GM21447 (cell line): ENCODE data around the gene LILRB1.
"Not testable (repeated sequence)": the region's sequence is repeated elsewhere in the genome, so short reads cannot be mapped to it uniquely, and the experiment has no call there.

ENCODE experiments used
- ATAC-seq: cut with Tn5 transposase; IDR thresholded peaks from one replicate; pipeline ENCODE4 v1.9.1; 2021; ENCODE audit not compliant: unreplicated experiment

LILRB1 gene

DNA sequence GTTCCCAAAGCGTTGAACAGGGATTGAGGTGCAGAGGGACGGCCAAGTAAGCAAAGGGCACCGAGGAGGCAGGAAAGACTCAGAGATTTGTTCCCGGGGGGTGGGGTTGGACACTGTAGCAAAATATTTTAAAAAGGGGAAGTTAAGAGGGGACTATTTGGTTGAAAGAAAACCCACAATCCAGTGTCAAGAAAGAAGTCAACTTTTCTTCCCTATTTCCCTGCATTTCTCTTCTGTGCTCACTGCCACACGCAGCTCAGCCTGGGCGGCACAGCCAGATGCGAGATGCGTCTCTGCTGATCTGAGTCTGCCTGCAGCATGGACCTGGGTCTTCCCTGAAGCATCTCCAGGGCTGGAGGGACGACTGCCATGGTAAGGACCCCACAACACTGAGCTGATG lies at the start of gene LILRB1:
TSS of gene LILRB1 (plus strand) at position 223 of the 400 bp plus-strand sequence. CDS start 590 bp downstream, outside the sequence.
- not testable (repeated sequence) for ATAC-seq

DNA sequence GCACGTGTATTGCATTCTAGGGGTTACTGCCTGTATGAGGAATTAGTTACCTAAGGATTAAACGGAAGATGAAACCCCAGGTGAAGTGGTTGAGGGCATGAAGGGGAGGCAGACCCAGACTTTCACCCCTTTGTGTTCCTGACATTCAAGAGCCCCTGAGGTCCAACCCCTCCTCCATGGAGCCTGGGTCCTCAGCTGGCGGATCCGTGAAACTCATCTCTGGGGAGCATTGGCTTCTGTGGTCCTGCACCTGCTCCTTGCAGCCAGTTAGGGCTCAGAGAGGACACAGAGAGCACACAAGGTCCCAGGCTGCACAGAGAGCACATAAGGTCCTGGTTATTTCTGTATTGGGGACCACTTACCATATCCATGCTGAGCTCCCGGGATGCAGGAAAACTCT lies 43.9 kb upstream of the LILRB1 start:
- ATAC-seq, result no peak

DNA sequence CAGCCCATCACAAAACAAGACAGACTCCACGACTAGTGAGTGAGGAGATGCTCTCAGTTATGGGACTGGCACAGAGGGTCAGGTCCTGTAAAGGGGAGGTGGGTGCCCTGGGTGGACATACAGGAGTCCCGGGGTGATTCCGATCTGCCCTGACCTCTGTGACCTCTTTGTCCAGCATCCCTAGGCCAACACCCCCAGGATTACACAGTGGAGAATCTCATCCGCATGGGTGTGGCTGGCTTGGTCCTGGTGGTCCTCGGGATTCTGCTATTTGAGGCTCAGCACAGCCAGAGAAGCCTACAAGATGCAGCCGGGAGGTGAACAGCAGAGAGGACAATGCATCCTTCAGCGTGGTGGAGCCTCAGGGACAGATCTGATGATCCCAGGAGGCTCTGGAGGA lies 43.3 kb upstream of the LILRB1 start:
- no peak for ATAC-seq

DNA sequence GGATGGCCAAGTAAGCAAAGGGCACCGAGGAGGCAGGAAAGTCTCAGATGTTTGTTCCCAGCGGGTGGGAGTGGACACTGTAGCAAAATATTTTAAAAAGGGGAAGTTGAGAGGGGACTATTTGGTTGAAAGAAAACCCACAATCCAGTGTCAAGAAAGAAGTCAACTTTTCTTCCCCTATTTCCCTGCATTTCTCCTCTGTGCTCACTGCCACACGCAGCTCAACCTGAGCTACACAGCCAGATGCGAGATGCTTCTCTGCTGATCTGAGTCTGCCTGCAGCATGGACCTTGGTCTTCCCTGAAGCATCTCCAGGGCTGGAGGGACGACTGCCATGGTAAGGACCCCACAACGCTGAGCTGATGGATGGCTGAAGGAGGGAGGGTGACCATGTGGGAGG lies 36.8 kb upstream of the LILRB1 start, which contains the start of gene LILRA1:
TSS of gene LILRA1 (plus strand) at position 188 of the 400 bp plus-strand sequence. CDS start 613 bp downstream, outside the sequence.
- not testable (repeated sequence) for ATAC-seq

DNA sequence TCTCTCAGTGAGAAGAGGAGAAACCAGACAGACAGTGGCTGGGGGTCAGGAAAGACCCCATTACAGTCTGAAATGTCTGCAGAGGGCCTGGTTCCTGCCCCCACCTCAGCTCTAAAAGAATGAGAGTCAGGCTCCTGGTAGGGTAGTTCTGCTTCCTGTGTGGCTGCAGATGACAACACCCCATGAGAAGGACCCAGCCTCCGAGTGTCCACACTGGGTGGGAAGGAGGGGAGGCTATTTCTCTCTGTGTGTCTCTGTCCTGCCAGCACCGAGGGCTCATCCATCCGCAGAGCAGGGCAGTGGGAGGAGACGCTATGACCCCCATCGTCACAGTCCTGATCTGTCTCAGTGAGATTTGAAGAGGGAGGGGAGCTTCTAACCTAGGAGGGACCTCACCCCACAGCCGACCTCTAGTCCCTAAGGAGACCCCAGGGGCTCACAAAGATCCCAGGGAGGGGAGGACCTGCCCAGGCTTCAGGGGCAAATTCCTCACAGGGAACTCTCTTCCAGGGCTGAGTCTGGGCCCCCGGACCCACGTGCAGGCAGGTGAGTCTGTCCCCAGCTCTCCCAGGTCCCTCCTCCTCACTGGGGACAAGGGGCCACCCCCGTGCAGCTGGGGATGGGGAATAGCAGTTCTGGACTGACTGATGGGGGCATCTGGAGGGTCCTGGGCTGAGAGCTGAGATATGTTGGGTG lies 36.2 kb upstream of the LILRB1 start:
- not testable (repeated sequence) for ATAC-seq

DNA sequence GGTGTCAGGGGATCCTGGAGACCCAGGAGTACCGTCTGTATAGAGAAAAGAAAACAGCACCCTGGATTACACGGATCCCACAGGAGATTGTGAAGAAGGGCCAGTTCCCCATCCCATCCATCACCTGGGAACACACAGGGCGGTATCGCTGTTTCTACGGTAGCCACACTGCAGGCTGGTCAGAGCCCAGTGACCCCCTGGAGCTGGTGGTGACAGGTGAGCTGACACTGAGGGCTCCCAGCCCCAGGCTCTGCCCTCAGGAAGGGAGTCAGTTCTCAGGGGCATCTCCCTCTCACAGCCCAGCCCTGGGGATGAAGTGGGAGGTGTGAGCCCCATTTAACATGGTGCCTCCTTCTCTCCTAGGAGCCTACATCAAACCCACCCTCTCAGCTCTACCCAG lies 35.5 kb upstream of the LILRB1 start:
- ATAC-seq, result no peak

DNA sequence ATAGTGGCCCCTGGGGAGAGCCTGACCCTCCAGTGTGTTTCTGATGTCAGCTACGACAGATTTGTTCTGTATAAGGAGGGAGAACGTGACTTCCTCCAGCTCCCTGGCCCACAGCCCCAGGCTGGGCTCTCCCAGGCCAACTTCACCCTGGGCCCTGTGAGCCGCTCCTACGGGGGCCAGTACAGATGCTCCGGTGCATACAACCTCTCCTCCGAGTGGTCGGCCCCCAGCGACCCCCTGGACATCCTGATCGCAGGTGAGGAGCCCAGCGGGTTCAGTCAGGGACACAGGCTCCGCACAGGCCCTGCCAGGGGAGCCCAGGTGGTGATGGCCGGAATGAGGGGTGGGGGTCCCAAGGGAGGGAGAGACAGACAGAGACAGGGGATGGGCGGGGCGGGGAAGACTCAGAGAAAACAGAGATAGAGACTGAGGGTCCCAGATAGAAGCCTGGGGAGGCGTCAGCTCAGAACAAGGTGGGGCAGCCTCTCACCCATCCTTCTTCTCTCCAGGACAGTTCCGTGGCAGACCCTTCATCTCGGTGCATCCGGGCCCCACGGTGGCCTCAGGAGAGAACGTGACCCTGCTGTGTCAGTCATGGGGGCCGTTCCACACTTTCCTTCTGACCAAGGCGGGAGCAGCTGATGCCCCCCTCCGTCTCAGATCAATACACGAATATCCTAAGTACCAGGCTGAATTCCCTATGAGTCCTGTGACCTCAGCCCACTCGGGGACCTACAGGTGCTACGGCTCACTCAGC lies 34.4 kb upstream of the LILRB1 start:
- not testable (repeated sequence) for ATAC-seq

DNA sequence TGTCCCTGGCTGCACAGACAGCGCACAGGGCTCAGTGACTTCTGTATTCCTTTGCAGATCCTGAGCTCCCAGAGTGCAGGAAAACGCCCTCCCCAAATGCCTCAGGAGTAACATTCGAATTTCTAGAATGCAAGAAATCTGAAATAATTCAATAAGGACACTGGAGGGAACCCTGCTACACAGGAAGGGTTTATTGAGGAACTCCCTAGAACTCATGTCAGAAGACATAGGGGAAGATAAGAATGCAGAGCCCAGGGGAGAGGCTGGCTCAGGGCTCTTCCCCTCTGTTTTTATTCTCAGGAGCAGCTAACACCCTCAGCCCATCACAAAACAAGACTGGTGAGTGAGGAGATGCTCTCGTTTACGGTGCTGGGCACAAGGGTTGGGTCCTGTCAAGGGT lies 30.1 kb upstream of the LILRB1 start:
- no peak for ATAC-seq

DNA sequence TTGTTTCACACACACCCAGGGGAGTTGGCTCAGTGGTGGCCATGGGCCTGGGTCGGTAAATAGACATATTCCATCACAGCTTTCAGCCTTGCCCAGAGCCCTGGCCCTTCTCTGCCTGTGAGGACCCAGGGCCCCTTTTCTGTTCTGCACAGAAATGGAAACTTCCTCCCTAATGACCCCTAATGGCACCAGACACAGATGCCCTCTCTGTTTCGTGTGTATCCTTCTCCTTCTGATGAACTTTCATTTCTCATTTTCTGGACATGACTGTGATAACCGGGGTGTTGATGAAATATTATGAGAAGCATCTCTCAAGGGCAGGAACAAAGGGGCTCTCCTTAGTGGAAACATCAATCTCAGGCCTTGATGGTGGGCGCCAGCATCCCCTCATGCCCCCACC lies 24.1 kb upstream of the LILRB1 start:
- ATAC-seq, result no peak

DNA sequence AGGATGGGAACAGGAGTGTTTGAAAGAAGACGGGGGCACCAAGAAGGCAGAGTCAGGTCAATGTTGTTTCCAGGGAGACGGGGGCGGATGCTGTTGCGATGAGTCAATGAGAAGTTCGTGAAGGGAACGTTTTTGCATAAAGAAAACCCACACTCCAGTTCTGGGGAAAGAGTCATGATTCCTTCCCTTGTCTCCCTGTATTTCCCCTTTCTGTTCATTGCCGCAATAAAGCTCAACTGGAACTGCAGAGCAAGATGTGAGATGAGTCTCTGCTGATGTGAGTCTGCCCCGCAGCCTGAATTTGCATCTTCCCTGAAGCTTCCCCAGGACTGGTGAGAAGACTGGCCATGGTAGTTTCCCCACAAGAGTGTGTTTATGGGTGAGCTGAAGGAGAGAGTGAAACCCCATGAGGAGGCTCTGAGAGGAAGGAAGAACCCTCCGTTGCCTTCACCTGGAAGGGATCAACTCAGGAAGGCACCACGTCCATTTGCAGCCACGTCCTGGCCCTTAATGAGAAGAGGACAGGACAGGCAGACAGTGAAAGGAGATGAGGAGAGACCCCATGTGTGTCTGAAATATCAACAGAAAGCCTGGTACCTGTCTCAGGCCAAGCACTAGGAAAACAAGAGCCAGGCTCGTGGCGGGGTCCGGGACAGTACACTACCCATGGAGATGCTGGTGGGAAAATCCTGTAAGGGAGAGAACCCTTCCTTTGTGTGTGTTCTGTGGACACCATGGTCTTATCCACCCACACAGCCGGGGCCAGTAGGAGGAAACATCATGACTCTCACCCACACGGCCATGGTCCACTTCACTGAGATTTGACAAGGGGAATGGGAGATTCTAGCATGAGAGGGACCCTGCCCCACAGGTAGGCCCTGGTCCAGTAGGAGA lies 23.1 kb upstream of the LILRB1 start:
- peak; percentile 59 for ATAC-seq

DNA sequence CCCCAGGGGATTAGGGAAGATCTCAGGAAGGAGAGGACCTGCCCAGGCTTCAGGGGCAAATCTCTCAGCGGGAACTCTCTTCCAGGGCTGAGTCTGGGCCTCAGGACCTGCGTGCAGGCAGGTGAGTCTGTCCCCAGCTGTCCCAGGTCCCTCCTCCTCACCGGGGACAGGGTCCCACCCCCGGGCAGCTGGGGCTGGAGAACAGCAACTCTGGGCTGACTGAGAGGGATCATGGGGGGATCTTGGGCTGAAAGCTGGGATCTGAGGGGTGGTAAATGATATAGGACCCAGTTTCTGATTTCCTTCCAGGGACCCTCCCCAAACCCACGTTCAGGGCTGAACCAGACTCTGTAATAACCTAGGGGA lies 22.5 kb upstream of the LILRB1 start:
- no peak for ATAC-seq

DNA sequence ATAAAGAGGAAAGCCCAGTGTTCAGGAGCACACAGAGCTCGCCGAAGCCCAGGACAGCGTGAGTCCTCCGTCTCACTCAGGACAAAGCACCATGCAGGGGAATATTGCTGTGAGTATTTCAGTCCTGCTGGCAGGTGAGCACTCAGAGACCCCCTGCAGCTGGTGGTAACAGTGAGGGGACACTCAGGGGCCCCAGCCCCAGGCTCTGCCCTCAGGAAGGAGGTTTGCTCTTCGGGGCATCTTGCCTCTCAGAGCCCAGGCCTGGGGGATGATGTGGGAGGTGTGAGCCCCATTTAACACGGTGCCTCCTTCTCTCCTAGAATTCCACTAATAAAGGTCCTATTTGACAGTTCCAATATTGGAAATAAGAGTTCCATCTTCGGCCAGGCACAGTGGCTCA lies 22.1 kb upstream of the LILRB1 start:
- ATAC-seq, result no peak

DNA sequence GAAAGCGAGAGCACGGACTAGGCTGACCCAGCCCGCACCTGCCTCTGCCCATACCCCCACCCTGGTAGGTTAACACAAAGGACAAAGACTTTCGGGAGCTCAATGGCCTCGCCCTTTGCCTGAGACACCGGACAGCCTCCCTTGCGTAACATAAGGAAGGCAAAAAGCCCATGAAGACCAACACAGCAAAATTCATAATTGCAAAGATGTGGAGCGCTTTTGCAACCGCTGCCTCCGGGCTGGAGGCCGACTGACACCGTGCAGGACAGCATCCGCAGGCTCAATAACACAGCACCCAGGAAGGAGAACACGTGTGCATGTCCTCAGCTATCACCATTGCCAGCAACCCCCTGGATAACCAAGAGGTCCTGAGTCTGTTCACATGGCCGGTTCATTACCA lies 21.5 kb upstream of the LILRB1 start:
- no peak for ATAC-seq

DNA sequence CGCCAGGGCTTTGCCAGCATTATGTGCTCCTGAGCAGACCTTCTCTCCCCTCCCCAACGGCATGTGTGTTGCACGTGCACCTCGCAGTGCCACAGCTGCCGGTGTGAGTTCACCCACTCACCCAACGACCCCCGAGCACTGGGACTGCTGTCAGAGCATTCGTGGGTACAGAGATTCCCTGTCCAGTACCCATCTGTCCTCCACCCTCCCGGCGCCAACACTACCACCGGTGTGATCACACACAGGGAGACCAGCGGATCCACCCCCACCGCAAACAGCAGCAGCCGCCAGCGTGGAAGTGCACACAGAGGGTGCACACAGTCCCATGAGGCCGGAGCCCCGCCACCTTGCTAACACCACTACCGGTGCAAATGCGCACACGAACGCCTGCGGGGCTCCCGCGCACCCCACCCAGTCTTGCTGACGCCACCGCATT lies 20.9 kb upstream of the LILRB1 start:
- no peak for ATAC-seq

DNA sequence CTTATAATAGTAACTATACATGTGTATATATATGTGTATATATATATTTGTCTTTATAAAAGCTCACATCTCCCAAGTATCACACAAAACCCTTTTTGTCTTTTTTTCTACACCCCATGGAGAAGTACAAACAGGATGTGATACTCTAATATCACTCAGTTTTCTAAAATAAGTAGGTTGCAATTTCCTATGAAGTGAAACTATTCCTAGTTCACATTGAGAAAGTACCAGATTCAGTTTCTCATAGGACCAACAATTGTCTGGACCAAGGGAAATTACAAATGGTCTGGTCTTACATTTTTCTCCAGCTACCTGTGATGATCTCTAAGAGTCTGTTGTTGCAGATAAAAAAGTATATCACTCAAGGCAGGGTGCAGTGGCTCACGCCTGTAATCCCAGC lies 17.9 kb upstream of the LILRB1 start:
- ATAC-seq, result no peak

DNA sequence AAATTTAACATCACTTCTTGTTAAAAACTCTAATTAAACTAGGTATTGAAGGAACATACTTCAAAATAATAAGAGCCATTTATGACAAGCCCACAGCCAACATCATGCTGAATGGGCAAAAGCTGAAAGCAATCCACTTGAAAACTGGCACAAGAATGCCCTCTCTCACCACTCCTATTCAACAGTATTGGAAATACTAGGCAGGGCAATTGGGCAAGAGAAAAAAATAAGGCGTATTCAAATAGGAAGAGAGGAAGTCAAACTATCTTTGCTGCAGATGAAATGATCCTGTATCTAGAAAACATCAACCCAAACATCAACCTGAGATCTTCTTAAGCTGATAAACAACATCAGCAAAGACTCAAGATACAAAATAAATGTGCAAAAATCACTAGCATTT lies 15.6 kb upstream of the LILRB1 start:
- no peak for ATAC-seq

DNA sequence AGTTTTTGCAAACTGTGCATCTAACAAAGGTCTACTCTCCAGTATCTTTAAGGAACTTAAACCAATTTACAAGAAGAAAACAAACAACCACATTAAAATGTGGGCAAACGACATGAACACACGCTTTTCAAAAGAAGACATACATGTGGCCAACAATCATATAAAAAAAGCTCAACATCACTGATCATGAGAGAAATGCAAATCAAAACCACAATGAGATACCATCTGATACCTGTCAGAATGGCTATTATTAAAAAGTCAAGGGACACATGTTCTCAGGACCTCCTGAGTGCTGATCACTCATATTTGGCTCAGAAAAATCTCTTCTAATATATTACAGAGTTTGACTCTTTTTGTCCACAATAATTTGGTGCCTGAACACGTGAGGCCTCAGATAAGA lies 14.2 kb upstream of the LILRB1 start:
- ATAC-seq, result no peak

DNA sequence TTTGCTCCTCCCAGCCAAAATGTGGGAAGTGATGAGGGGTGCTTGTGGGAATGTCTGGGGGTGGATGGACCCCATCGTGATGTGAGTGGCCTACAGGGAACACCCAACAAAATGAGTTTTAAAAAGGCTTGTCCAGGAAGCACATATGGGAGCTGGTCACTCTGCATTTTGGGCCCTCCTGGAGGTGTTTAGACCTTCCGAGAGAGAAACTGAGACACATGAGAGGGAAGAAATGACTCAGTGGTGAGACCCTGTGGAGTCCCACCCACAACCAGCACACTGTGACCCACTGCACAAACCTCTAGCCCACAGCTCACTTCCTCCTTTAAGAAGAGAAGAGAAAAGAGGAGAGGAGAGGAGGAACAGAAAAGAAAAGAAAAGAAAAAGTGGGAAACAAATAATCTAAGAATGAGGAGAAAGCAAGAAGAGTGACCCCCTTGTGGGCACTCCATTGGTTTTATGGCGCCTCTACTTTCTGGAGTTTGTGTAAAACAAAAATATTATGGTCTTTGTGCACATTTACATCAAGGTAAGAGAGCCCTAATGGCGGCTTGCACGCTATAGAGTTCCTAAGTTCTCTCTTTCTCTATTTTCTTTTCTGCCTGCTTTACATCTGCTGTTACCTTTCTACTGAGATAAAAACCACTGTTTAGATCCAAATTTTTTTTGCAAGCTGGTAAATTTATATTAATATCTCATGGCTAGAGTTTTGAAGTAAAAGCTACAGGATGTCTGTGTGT lies 13.3 kb upstream of the LILRB1 start:
- ATAC-seq, result peak; percentile 84

DNA sequence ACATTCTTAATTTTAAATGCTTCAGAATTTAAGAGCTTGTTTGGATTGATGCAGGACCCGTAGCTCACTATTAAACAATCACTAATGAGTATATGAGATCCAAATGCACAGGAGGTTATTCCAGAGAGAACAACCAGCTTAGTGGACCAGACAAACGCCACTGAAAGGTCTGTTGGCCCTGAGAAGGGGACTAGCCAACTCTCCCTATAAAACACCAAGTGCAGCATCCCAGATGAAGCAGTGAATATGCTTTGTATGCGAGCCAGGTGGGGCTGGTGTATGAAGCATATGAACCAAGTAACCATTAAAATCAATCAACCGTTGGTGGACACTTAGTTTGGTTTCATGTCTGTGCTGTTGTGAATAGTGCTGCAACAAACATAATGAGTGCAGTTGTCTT lies 9.8 kb upstream of the LILRB1 start:
- no peak for ATAC-seq

DNA sequence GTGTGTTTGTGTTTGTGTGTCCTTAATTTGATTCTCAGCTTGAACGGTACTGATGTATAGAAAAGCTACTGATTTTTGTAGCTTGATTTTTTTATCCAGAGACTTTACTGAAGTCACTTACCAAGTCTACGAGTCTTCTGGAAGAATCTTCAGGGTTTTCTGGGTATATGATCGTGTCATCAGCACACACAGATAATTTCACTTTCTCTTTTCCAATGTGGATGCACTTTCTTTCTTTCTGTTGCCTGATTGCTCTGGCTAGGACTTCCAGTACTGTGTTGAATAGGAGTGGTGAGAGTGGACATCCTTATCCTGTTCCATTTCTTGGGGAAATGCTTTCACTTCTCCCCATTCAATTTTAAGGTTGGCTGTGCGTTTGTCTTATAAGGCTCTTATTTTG lies 7.9 kb upstream of the LILRB1 start:
- ATAC-seq, result no peak

DNA sequence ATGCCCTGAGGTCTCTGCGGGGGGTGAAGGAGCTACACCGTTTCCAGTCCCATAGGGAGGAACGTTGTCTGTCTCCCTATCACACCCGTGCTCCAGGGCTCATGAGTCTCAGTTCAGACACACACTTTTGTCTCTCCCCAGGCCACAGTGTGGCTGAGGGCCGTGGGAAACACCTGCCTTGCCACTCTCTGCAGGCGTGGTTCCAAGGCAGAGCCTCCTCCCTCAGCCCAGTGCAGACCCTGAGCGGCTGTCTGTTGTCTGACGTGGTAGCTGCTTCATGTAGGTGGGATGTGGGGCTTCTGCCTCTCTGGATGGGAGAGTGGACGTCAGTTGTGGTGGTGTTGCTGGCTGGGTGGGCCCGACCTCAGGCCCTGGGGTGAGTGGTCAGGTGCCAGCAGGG lies 6.0 kb upstream of the LILRB1 start:
- ATAC-seq, result not testable (repeated sequence)
